ENCODE data around the gene NR6A1. TPM values are rescaled to one million over a fixed set of nuclear protein-coding genes. Genes with fewer than 3 reads are reported as not detected.

Gene NR6A1
- polyA plus RNA-seq, 2 of the 4 experiments (the other 2 are of a cell fraction): 1.7 to 3.3 TPM

GRCh38 chr9:124629600-124629999, 141.5 kb downstream of the NR6A1 start:
- TF ChIP-seq MAX (IDR thresholded peaks at IDR 0.05) (no peak), CHD4 (IDR thresholded peaks at IDR 0.05; ENCODE audit: borderline replicate concordance) (no peak)
- POLR2A ChIA-PET: interaction anchor here (0.6 to 0.8 kb wide), 2 partner anchors 29 to 137 kb away, joined by 3 to 4 read pairs; no protein-coding TSS in a partner anchor
- H3K4me1 ChIP-seq: peaks cover 15% of the 10 kb centered on the region
- DNase-seq (ENCODE audit: low read depth in 1 of 2, low spot score in 1 of 2): no peak
- H3K4me3 ChIP-seq: no peak overlapping the region
- no peak overlapping the region for H3K4me2 ChIP-seq
- FAIRE-seq: no peak
- no peak; a peak in 1 of 6 replicates for ATAC-seq
- CTCF ChIA-PET: interaction anchor here (0.6 to 4.4 kb wide), 5 partner anchors 12 to 914 kb away, joined by 3 to 30 read pairs (median 3); no protein-coding TSS in a partner anchor
- WGBS (ENCODE audit: missing lambda C conversion rate): 87% methylated on average over 2 of the region's 2 CpGs
- no peaks in the 10 kb centered on the region for H3K9me3 ChIP-seq
- H3K27ac ChIP-seq: no peak overlapping the region

GRCh38 chr9:124628741-124629140, 142.4 kb downstream of the NR6A1 start:
- H3K9me3 ChIP-seq: no peaks in the 10 kb centered on the region
- WGBS (ENCODE audit: missing lambda C conversion rate): 95% methylated on average over 11 of the region's 11 CpGs
- ATAC-seq (no peak), DNase-seq (ENCODE audit: low read depth in 1 of 2, low spot score in 1 of 2) (no peak), FAIRE-seq (no peak)
- no peak overlapping the region for H3K27ac ChIP-seq
- TF ChIP-seq ZNF302 (CRISPR knock-in tag; IDR thresholded peaks at IDR 0.05) (no peak), REST (IDR thresholded peaks at IDR 0.05) (no peak), FOXS1 (CRISPR knock-in tag; IDR thresholded peaks at IDR 0.05) (no peak), EP300 (IDR thresholded peaks at IDR 0.05) (no peak), ZSCAN20 (CRISPR knock-in tag; IDR thresholded peaks at IDR 0.05) (no peak), HOXB5 (CRISPR knock-in tag; IDR thresholded peaks at IDR 0.05) (no peak), ZC3H11A (IDR thresholded peaks at IDR 0.05) (no peak), CBX2 (IDR thresholded peaks at IDR 0.05; ENCODE audit: borderline replicate concordance, low read depth) (no peak), NR3C1 (IDR thresholded peaks at IDR 0.05) (no peak), MAFK (IDR thresholded peaks at IDR 0.05; ENCODE audit: partially characterized antibody) (no peak), FOSL2 (IDR thresholded peaks at IDR 0.05) (no peak), FOSL2 (CRISPR knock-in tag; IDR thresholded peaks at IDR 0.05) (no peak), USF2 (IDR thresholded peaks at IDR 0.05) (no peak), PBX3 (IDR thresholded peaks at IDR 0.05) (no peak), BHLHE40 (IDR thresholded peaks at IDR 0.05; ENCODE audit: low read depth, low read length) (no peak), HOXA7 (CRISPR knock-in tag; IDR thresholded peaks at IDR 0.05) (no peak), HDAC2 (IDR thresholded peaks at IDR 0.05) (no peak), RAD21 (conservative IDR thresholded peaks at IDR 0.05 in 1 of 2, IDR thresholded peaks at IDR 0.05 in 1 of 2) (no peak), BCL3 (IDR thresholded peaks at IDR 0.05) (no peak)
- ChIA-PET CTCF (interaction anchor here (0.6 to 4.4 kb wide), 5 partner anchors 12 to 915 kb away, joined by 3 to 30 read pairs (median 3); no protein-coding TSS in a partner anchor), POLR2A (no interaction called here)
- peaks cover 15% of the 10 kb centered on the region for H3K4me1 ChIP-seq
- H3K4me3 ChIP-seq: no peak overlapping the region
- H3K4me2 ChIP-seq: no peak overlapping the region

Measured in A549 (cell line).